HuH-7.5 (cell line): ENCODE measurements around the gene TAP2.
"Not testable (repeated sequence)": the region's sequence is repeated elsewhere in the genome, so short reads cannot be mapped to it uniquely, and the experiment has no call there.

Source experiments
- DNase-seq: peaks from one replicate; pipeline ENCODE4 v3.0.0; 2011; ENCODE audit warnings: low spot score

TAP2 gene

GRCh38 chr6:32838114-32838958 lies at the start of gene TAP2:
Gene TAP2, minus strand, starts transcription at chr6:32838739. Its CDS starts 506 bp downstream, at chr6:32838233.
- peak; percentile 82 for DNase-seq

GRCh38 chr6:32887616-32888015 lies 49.1 kb upstream of the TAP2 start:
- DNase-seq, result no peak

- no peak for DNase-seq
Observed at GRCh38 chr6:32886681-32887383, 48.3 kb upstream of the TAP2 start.

GRCh38 chr6:32885698-32886286 lies 47.3 kb upstream of the TAP2 start:
- peak; percentile 16 for DNase-seq

GRCh38 chr6:32883789-32884188 lies 45.2 kb upstream of the TAP2 start:
- DNase-seq, result no peak

- DNase-seq, result no peak
Observed at GRCh38 chr6:32882879-32883250, 44.3 kb upstream of the TAP2 start.

GRCh38 chr6:32880962-32881361 lies 42.4 kb upstream of the TAP2 start:
- DNase-seq, result not testable (repeated sequence)

GRCh38 chr6:32879691-32880090 lies 41.2 kb upstream of the TAP2 start:
- no peak for DNase-seq

GRCh38 chr6:32876603-32877002 lies 38.1 kb upstream of the TAP2 start:
- DNase-seq, result no peak

GRCh38 chr6:32873947-32874346 lies 35.4 kb upstream of the TAP2 start:
- DNase-seq, result not testable (repeated sequence)

GRCh38 chr6:32868257-32868788 lies 29.8 kb upstream of the TAP2 start:
- DNase-seq, result no peak

- no peak for DNase-seq
Observed at GRCh38 chr6:32867554-32868256, 29.2 kb upstream of the TAP2 start.

GRCh38 chr6:32867022-32867477 lies 28.5 kb upstream of the TAP2 start:
- DNase-seq, result no peak

GRCh38 chr6:32865724-32866443 lies 27.3 kb upstream of the TAP2 start:
- no peak for DNase-seq

- no peak for DNase-seq
Observed at GRCh38 chr6:32862725-32863124, 24.2 kb upstream of the TAP2 start.

GRCh38 chr6:32860674-32861073 lies 22.1 kb upstream of the TAP2 start:
- no peak for DNase-seq

GRCh38 chr6:32858194-32858593 lies 19.7 kb upstream of the TAP2 start:
- no peak for DNase-seq

- DNase-seq, result no peak
Observed at GRCh38 chr6:32857156-32857891, 18.8 kb upstream of the TAP2 start.

- DNase-seq, result no peak
Observed at GRCh38 chr6:32855467-32856174, 17.1 kb upstream of the TAP2 start.
